Chondrocyte (in vitro differentiated cells): Measurements from ENCODE around the gene PDE6G. TPM values are rescaled to one million over a fixed set of nuclear protein-coding genes. Genes with fewer than 3 reads are reported as not detected.

Experiments
- DNase-seq: peaks from one replicate; pipeline ENCODE4 v3.0.0; 2021; ENCODE audit warnings: mixed read lengths, low spot score
- H3K27ac Mint-ChIP-seq: one replicate; pipeline ENCODE4 v1.8.0; 2021; ENCODE audit warnings: mild to moderate bottlenecking, moderate library complexity, mixed read lengths; ENCODE audit not compliant: unreplicated experiment
- H3K27me3 Mint-ChIP-seq: 2 replicates; pipeline ENCODE4 v1.8.0; 2021; ENCODE audit warnings: low read depth, mixed read lengths
- H3K36me3 Mint-ChIP-seq: 2 replicates; pipeline ENCODE4 v1.8.0; 2021; ENCODE audit warnings: low read depth, mixed read lengths
- H3K4me1 Mint-ChIP-seq: 2 replicates; pipeline ENCODE4 v1.8.0; 2021; ENCODE audit warnings: low read depth, mild to moderate bottlenecking, mixed read lengths
- H3K4me3 Mint-ChIP-seq: one replicate; pipeline ENCODE4 v1.8.0; 2021; ENCODE audit warnings: mild to moderate bottlenecking, moderate library complexity, mixed read lengths; ENCODE audit not compliant: unreplicated experiment
- H3K9me3 Mint-ChIP-seq: 2 replicates; pipeline ENCODE4 v1.8.0; 2021; ENCODE audit warnings: low read depth, mixed read lengths
- CTCF ChIP-seq: fragments of 200-600 bp; sonication (generic); IDR thresholded peaks from 2 replicates; pipeline ENCODE4 v1.5.0; 2021; ENCODE audit warnings: antibody characterized with exemption, mild to moderate bottlenecking, moderate library complexity
- total RNA-seq: library from RNA; stranded (reverse); gene quantifications from 3 replicates; pipeline ENCODE4 v1.2.1, GENCODE V29; 2021

PDE6G gene
- total RNA-seq, 1 donor from 2014 or later, result not detected

GRCh38 chr17:81695801-81696200, 39.5 kb upstream of the PDE6G start:
- Mint-ChIP-seq H3K27me3 (no peaks in the 10 kb centered on the region), H3K9me3 (no peaks in the 10 kb centered on the region), H3K4me1 (peaks cover 2% of the 10 kb centered on the region), H3K27ac (no peak overlapping the region), H3K4me3 (no peak overlapping the region), H3K36me3 (peaks cover 26% of the 10 kb centered on the region)
- no peak for TF ChIP-seq CTCF
- DNase-seq, result no peak

DNA sequence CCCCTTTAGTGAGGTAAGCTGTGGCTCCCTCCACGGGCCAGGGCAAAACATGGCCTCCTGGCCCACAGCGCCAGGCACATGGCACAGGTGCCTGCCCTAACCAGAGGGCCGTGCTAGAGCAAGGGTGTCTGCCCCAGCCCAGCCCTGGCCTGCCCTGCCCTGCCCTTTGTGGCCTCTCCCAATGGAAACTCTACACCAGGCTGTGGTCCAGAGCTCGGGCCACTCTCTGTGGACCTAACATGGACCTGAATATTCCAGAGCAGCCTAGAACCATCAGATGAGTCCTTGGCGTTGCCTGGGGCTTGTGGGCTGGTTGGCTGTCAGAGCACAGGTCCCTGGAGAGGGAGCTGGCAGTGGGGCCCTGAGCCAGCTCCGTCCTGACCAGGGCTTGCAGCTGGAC, 38.9 kb upstream of the PDE6G start:
- no peak for DNase-seq
- H3K27ac Mint-ChIP-seq, result no peak overlapping the region
- peaks cover 26% of the 10 kb centered on the region for H3K36me3 Mint-ChIP-seq
- no peak overlapping the region for H3K4me3 Mint-ChIP-seq
- H3K4me1 Mint-ChIP-seq, result no peaks in the 10 kb centered on the region
- TF ChIP-seq CTCF, result no peak
- no peaks in the 10 kb centered on the region for H3K27me3 Mint-ChIP-seq
- no peaks in the 10 kb centered on the region for H3K9me3 Mint-ChIP-seq

DNA sequence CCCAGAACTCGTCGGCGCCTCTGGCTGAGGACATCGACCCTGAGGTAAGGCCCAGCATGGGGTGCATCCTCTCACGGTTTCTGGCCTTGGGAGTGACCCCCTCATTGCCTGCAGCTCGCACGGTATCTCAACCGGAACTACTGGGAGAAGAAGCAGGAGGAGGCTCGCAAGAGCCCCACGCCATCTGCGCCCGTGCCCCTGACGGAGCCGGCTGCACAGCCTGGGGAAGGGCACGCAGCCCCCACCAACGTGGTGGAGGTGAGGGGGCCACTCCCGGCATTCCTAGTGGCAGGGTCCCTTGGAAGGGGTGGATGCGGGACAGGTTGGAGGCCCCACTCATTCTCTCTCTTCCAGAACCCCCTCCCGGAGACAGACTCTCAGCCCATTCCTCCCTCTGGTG, 38.5 kb upstream of the PDE6G start:
- Mint-ChIP-seq H3K4me3 (no peak overlapping the region), H3K4me1 (no peaks in the 10 kb centered on the region), H3K36me3 (peaks cover 26% of the 10 kb centered on the region), H3K9me3 (no peaks in the 10 kb centered on the region), H3K27me3 (no peaks in the 10 kb centered on the region), H3K27ac (no peak overlapping the region)
- DNase-seq, result no peak
- TF ChIP-seq CTCF, result no peak

DNA sequence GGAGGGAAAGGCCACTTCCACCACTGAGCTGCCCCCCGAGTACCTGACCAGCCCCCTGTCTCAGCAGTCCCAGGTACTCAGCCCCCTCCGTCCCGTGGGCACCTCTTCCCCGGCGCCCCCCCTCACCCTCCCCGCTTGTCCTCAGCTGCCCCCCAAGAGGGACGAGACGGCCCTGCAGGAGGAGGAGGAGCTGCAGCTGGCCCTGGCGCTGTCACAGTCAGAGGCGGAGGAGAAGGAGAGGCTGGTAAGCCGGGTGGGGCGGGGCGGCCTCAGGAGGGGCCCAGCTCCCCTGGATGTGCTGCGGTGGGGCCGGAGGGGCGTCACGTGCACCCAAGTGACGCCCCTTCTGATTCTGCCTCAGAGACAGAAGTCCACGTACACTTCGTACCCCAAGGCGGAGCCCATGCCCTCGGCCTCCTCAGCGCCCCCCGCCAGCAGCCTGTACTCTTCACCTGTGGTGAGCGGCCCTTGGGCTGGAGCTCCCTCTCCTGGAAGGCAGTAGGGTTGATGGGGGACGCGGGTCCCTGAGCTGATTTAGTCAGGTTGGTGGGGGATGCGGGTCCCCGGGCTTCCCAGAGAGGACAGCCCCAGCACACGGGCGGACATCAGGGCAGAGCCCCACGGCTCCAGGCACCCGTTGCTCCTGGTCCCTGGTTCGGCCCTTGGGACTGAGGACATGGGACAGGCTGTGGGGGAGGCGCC, 37.3 kb upstream of the PDE6G start:
- Mint-ChIP-seq H3K36me3 (peaks cover 28% of the 10 kb centered on the region), H3K9me3 (no peaks in the 10 kb centered on the region), H3K4me1 (no peaks in the 10 kb centered on the region), H3K27ac (no peak overlapping the region), H3K4me3 (no peak overlapping the region), H3K27me3 (no peaks in the 10 kb centered on the region)
- peak; percentile 28 for TF ChIP-seq CTCF
- DNase-seq, result no peak

- Mint-ChIP-seq H3K36me3 (peaks cover 23% of the 10 kb centered on the region), H3K27ac (no peak overlapping the region), H3K27me3 (no peaks in the 10 kb centered on the region), H3K9me3 (no peaks in the 10 kb centered on the region), H3K4me1 (no peaks in the 10 kb centered on the region), H3K4me3 (no peak overlapping the region)
- TF ChIP-seq CTCF, result no peak
- no peak for DNase-seq
Measured at GRCh38 chr17:81691608-81692007, 35.3 kb upstream of the PDE6G start.
